ENCODE measurements around the gene ADGRB2. TPM values are rescaled to one million over a fixed set of nuclear protein-coding genes. Genes with fewer than 3 reads are reported as not detected.

ADGRB2 gene
- total and polyA plus RNA-seq, 2 of the 4 experiments (the other 2 are of a cell fraction) = 2.2 to 11.9 TPM

DNA sequence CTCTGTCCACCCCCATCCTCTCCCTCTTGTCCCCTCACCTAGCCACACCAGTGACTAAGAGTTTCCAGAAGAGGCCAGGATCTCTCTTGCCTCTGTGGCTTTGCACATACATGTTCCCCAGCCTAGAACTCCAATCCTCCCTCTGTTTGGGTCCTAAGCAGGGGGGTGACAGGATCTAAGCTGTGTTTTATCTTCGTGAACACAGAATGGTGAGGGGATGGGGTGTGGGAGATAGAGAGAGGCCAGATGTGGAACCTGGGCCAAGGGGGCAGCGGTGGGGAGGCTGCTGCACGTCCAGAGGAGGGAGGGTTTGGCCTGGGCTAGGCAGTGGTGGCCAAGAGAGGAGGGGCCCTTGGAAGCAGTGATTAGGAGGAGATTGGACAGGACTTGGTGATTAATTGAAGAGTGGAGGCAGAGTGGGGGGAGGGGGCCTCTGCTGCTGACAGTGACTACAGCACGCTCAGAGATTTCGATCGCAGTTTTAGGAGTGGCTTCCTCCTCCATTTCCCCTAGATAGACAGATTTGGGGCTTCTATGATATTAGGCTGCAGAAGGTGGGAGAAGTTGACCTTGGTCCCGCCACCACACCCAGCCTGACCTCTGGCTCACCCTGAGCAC, 17.1 kb upstream of the ADGRB2 start:
- H3K27me3 ChIP-seq (ENCODE audit: control insufficient read depth, insufficient read depth, low read length) = peaks cover 13% of the 10 kb centered on the region
- in situ Hi-C loops (cut with MboI; ENCODE audit: low sequenced_read_pairs) = no loop called here
- H3K4me1 ChIP-seq (ENCODE audit: control insufficient read depth, insufficient read depth, low read length) = peaks cover 10% of the 10 kb centered on the region
- TF ChIP-seq CEBPB (IDR thresholded peaks at IDR 0.05; ENCODE audit: low read depth, low read length) = no peak
- no peak for TF ChIP-seq RCOR1 (IDR thresholded peaks at IDR 0.05; ENCODE audit: insufficient replicate concordance, low read length)
- TF ChIP-seq MXI1 (IDR thresholded peaks at IDR 0.05; ENCODE audit: borderline replicate concordance, low read depth, low read length) = no peak
- H3K18ac ChIP-seq (ENCODE audit: low read depth, low read length) = no peak overlapping the region
- H2BK20ac ChIP-seq (ENCODE audit: low read depth, low read length) = no peak overlapping the region
- 0 out of 2 replicates have a peak overlapping the region, but pooled peaks have one; percentile 23 for H4K5ac ChIP-seq (ENCODE audit: low read depth, low read length)
- no TSS peak for BruUV-seq (replicated peaks)
- intact Hi-C loops (cut with micrococcal nuclease) = no loop called here
- H4K20me1 ChIP-seq (ENCODE audit: insufficient read depth, low read length) = no peaks in the 10 kb centered on the region
- no peak overlapping the region for H2BK5ac ChIP-seq (ENCODE audit: low read depth, low read length, poor library complexity, severe bottlenecking)
- H3K9me3 ChIP-seq (ENCODE audit: control insufficient read depth, insufficient read depth, low read length) = no peaks in the 10 kb centered on the region
- H3K56ac ChIP-seq (ENCODE audit: extremely low read depth, insufficient read depth, low read length) = no peak overlapping the region
- ChIA-PET CTCF (no interaction called here), POLR2A (ENCODE audit: unreplicated experiment) (no interaction called here)
- 0 out of 2 replicates have a peak overlapping the region, but pooled peaks have one; percentile 9 for H3K4ac ChIP-seq (ENCODE audit: low read depth, low read length)
- H4K91ac ChIP-seq (ENCODE audit: insufficient read depth, low read depth, low read length) = no peak overlapping the region
- 80% methylated on average over 1 of the region's 7 CpGs; no CpG with 5 or more reads in 1 of the 2 experiments for WGBS, 2 experiments (ENCODE audit: extremely low coverage in 2 of 2, insufficient read length in 1 of 2)
- no peak overlapping the region for H3K14ac ChIP-seq (replicated peaks; ENCODE audit: low read depth, low read length)
- H2BK15ac ChIP-seq (ENCODE audit: low read depth, low read length) = no peak overlapping the region
- no peak overlapping the region for H2AK9ac ChIP-seq (replicated peaks; ENCODE audit: low read depth, low read length, poor library complexity)
- H2AFZ ChIP-seq (replicated peaks; ENCODE audit: low read length, poor library complexity) = peak overlapping the region; percentile 17
- no peak overlapping the region for H3K9ac ChIP-seq (ENCODE audit: low read depth, low read length)
- DNase-seq = no peak
- H3K36me3 ChIP-seq (ENCODE audit: control insufficient read depth, insufficient read depth, low read length) = no peaks in the 10 kb centered on the region
- H2BK120ac ChIP-seq (ENCODE audit: low read depth, low read length) = no peak overlapping the region
- 0 out of 2 replicates have a peak overlapping the region, but pooled peaks have one; percentile 11 for H3K23ac ChIP-seq (ENCODE audit: low read depth, low read length)
- H3K4me3 ChIP-seq (ENCODE audit: insufficient read depth, low read depth, low read length) = no peak overlapping the region
- H3K4me2 ChIP-seq (ENCODE audit: low read depth, low read length) = no peak overlapping the region
- H2AK5ac ChIP-seq (ENCODE audit: low read depth, low read length) = no peak overlapping the region
- dilution Hi-C loops (cut with HindIII; ENCODE audit: low sequenced_read_pairs, unreplicated experiment) = no loop called here
- no peak for ATAC-seq (ENCODE audit: low read depth)
- H3K9me1 ChIP-seq (ENCODE audit: insufficient read depth, low read length) = peaks cover 3% of the 10 kb centered on the region; the same call in 1 of the 2 replicates
- no peak overlapping the region for H3K27ac ChIP-seq (ENCODE audit: insufficient read depth, low read length)
- no peaks in the 10 kb centered on the region for H3K79me1 ChIP-seq (ENCODE audit: low read depth in 1 of 2, low read length in 2 of 2)
- no peak overlapping the region for H4K8ac ChIP-seq (ENCODE audit: low read depth in 2 of 2, low read length in 2 of 2)

Measured in IMR-90 (cell line).